ENCODE measurements around the gene XPNPEP2.

Gene XPNPEP2

GRCh38 chrX:129786210-129786651 is 47.5 kb downstream of the XPNPEP2 start:
- no peak for TF ChIP-seq CTCF (conservative IDR thresholded peaks at IDR 0.05; ENCODE audit: control insufficient read depth, insufficient read depth, low read depth, low read length)
- no peak for DNase-seq (ENCODE audit: low read depth)
- no peak overlapping the region for H3K4me3 ChIP-seq (ENCODE audit: control insufficient read depth, low read depth, low read length)

GRCh38 chrX:129787336-129788055 is 48.7 kb downstream of the XPNPEP2 start:
- H3K4me3 ChIP-seq (ENCODE audit: control insufficient read depth, low read depth, low read length) = no peak overlapping the region
- TF ChIP-seq CTCF (conservative IDR thresholded peaks at IDR 0.05; ENCODE audit: control insufficient read depth, insufficient read depth, low read depth, low read length) = no peak
- no peak for DNase-seq (ENCODE audit: low read depth)

- DNase-seq (ENCODE audit: low read depth) = no peak
- no peak for TF ChIP-seq CTCF (conservative IDR thresholded peaks at IDR 0.05; ENCODE audit: control insufficient read depth, insufficient read depth, low read depth, low read length)
- H3K4me3 ChIP-seq (ENCODE audit: control insufficient read depth, low read depth, low read length) = no peak overlapping the region
Observed at GRCh38 chrX:129788527-129788926, 49.7 kb downstream of the XPNPEP2 start.

GRCh38 chrX:129790146-129790545 is 51.4 kb downstream of the XPNPEP2 start:
- DNase-seq (ENCODE audit: low read depth) = no peak
- TF ChIP-seq CTCF (conservative IDR thresholded peaks at IDR 0.05; ENCODE audit: control insufficient read depth, insufficient read depth, low read depth, low read length) = no peak

GRCh38 chrX:129790808-129791207 is 52.0 kb downstream of the XPNPEP2 start:
- DNase-seq (ENCODE audit: low read depth) = no peak
- no peak overlapping the region for H3K4me3 ChIP-seq (ENCODE audit: control insufficient read depth, low read depth, low read length)
- TF ChIP-seq CTCF (conservative IDR thresholded peaks at IDR 0.05; ENCODE audit: control insufficient read depth, insufficient read depth, low read depth, low read length) = no peak

More at GRCh38 chrX:129790146-129790545, 51.4 kb downstream of the XPNPEP2 start:
- H3K4me3 ChIP-seq (ENCODE audit: control insufficient read depth, low read depth, low read length) = no peak overlapping the region

GRCh38 chrX:129791336-129791735 is 52.6 kb downstream of the XPNPEP2 start:
- no peak for TF ChIP-seq CTCF (conservative IDR thresholded peaks at IDR 0.05; ENCODE audit: control insufficient read depth, insufficient read depth, low read depth, low read length)
- no peak for DNase-seq (ENCODE audit: low read depth)
- H3K4me3 ChIP-seq (ENCODE audit: control insufficient read depth, low read depth, low read length) = no peak overlapping the region

All from fibroblast of mammary gland (primary cell).